Activated T-cell treated with anti-CD3 and anti-CD28 coated beads, Interleukin-2, amount 50 U/mL, for 1 hour (primary cell): Measurements from ENCODE around the gene APOC1.
"Not testable (repeated sequence)": the region's sequence is repeated elsewhere in the genome, so short reads cannot be mapped to it uniquely, and the experiment has no call there.

ENCODE experiments used
- DNase-seq: peaks from one replicate; pipeline ENCODE4 v3.0.0-alpha.2; 2020

Gene APOC1

DNA sequence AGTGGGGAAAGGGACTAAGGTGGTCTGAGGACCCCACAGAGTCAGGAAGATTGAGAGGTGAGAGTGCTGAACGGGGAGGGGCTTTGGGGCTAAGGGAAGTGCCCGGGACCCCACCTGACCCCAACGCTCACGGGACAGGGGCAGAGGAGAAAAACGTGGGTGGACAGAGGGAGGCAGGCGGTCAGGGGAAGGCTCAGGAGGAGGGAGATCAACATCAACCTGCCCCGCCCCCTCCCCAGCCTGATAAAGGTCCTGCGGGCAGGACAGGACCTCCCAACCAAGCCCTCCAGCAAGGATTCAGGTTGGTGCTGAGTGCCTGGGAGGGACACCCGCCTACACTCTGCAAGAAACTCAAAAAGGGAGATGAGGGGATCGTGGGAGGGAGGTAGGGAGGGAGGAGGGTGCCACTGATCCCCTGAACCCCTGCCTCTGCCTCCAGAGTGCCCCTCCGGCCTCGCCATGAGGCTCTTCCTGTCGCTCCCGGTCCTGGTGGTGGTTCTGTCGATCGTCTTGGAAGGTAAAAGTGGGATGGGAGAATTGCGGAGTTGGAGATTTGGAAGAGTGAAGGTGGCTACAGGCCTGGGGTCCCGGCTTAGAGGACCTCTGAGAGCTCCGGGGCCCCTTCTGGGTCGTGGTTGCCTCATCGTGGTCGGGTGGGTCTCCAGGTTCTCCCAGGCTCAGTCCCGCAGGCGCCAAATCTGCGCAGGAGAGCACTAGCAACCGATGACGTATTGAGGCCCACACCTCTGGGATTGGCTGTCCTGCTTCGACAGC, at the start of gene APOC1:
Gene APOC1 (plus strand): TSS at position 176 of the 774 bp plus-strand sequence. CDS start 284 bp downstream, at position 460.
- peak; percentile 76 for DNase-seq

DNA sequence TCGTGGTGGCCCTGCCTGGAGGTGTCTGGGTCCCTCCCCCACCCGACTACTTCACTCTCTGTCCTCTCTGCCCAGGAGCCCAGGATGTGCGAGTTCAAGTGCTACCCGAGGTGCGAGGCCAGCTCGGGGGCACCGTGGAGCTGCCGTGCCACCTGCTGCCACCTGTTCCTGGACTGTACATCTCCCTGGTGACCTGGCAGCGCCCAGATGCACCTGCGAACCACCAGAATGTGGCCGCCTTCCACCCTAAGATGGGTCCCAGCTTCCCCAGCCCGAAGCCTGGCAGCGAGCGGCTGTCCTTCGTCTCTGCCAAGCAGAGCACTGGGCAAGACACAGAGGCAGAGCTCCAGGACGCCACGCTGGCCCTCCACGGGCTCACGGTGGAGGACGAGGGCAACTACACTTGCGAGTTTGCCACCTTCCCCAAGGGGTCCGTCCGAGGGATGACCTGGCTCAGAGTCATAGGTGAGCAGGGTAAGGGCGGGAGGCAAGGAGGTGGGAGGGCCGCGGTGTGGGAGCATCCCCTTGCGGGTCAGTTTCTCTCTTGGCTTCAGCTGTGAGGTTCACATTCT, 49.1 kb upstream of the APOC1 start:
- DNase-seq, result no peak

DNA sequence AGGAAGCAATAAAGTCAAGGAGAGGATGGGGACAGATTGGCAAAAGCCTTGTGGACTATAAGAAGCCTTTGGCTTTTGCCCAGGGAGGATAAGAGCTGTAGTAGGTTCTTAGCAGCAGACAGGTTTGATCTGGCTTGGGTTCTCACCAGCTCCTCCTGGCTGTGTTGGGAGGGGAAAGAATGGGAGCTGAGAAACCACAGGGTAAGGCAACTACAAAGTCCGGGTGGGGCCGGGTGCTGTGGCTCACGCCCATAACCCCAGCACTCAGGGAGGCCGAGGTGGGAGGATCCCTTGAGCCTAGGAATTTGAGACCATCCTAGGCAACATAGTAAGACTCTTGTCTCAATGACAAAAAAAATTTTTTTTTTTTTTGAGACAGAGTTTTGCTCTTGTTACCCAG, 47.7 kb upstream of the APOC1 start:
- DNase-seq, result no peak

DNA sequence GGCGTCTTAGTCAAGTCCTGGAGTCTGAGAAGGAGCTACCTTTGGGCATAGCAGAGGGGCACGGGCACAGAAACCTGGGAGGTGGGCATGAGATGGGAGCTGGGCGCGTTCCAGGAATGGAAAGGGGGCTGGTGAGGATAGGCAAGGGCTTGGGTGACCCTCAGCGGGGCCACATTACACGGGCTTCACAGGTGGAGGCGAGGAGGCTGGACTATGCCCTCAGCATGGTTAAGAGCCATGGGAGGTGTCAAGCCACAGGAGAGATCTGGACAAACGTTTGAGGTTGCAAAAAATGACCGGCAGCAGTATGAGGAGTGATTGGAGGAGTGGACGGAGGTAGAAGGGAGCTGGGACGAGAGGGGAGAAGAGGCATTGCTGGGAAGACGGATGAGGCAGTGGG, 46.8 kb upstream of the APOC1 start:
- no peak for DNase-seq

DNA sequence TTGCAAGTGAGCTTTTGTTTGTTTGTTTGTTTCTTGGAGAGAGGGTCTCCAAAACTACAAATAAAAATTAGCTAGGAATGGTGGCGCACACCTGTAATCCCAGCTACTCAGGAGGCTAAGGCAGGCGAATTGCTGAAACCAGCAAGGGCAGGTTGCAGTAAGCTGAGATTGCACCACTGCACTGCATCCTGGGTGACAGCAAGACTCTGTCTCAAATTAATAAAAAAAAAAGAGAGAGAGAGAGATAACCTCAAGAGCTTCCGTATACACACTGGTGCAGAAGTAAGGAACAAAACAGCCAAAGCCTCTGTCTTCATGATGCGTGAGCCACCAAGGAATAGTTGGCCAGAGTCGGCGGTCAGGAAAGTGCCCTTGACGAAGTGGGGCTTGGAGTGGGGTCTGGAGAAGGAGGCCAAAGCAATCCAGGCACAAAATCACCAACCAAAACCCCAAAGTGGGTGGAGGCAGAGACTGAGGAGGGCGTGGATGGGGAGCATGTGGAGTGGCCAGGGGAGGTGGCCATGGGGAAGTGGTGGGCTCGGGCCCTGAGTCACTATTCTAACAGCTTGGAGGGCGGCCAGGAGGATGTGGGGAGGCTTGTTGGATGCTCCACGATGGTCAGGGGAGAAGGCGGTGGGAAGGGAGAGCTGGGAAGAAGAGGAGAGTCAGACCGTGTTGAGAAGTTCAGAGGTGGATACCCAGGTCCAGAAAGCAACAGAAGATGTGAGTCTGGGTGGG, 44.5 kb upstream of the APOC1 start:
- no peak for DNase-seq

DNA sequence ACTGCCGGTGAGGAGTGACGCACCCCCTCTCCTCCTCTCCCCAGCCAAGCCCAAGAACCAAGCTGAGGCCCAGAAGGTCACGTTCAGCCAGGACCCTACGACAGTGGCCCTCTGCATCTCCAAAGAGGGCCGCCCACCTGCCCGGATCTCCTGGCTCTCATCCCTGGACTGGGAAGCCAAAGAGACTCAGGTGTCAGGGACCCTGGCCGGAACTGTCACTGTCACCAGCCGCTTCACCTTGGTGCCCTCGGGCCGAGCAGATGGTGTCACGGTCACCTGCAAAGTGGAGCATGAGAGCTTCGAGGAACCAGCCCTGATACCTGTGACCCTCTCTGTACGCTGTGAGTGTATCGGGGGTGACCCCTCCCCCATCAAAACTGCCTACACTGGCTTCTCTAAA, 42.6 kb upstream of the APOC1 start:
- DNase-seq, result no peak

DNA sequence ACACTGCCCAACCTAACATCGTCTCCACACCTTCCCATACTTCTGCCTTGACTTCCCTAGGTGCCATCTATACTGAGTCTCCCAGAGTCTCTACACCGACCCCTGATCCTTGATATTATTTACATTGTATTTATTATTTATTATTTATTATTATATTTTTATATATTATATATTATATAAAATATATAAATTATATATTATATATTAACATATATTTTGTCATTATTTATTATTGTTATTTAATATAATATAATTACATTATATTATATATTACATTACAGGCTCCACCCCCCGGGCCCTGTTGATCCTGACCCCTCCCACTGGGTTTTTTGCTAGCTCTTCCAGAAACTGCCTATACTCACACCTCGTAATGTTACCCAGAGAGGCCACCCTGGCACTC, 41.7 kb upstream of the APOC1 start:
- DNase-seq, result no peak

DNA sequence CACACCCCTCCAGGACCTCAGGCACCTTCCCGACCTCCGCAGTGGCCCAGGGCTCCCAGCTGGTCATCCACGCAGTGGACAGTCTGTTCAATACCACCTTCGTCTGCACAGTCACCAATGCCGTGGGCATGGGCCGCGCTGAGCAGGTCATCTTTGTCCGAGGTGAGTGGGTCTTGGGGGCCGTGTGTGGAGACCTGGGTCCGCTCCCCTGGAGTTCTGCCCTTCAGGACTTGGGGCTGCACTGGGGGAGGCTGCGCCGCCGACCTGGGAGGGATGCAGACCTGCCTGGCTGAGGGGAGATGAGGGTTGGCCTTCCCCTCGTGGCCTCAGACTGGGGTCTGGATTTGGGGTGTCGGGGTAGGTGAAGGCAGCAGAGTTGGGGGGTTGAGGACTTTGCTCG, 40.1 kb upstream of the APOC1 start:
- no peak for DNase-seq

DNA sequence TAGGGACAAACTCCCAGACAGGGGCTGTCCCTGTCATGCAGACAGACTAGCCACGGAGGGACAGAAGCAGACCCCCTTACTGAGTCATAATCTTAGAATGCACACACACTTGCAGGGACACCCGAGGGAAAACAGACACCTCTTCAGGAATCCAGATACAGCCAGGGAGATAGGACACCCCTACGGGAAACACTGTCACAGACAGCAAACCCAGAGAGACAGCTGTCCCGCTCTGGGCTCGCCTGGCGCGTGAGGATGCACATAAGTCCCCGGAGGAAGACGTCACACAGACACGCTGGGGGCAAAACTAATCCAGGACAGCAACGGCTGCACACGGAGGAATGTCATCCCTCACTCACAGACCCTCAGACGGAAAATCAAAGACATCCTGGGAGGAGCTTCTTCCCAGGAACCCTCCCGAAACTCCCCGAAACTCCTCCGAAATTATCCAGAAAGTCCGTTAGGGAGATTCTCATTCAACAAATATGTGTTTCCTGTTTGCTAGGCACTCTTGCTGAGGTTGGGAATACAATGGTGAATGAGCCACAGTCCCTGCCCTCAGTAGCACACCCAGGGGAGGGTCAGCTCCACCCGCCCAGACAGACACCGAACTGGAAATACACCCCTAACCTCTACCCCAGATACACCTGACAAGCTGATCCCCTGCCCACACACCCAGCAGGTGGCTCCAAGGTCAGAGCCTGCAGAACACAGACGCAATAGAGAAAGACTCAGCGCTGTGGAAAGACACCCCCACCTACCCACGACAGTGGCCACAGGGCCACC, 38.5 kb upstream of the APOC1 start:
- DNase-seq, result no peak

DNA sequence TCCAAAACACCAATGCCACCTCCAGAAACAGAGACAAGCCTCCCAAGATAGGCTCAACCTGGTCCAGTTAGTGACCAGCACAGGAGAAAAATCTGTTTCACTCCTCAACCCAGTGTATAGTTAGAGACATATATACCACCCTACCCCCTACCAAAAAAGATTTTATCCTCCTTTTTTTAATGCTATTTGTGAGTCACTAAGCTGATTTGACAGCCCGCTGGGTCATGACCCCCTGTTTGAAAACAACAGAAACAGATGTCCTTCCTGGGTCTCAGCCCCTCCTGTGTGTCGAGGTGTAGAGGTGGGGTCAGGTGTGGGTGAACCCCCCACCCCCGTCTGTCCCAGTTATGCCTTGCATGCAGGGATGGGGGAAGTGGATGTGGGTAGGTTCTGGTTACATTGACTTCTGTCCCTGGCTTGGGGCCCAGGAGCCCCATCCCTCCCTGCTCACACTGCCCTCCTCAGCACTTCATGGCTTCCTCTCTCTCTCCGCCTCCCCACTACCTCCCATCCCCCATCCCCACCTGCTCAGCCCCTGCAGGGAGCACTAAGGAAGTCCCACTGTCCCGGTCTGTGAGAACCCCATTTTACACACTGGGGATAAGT, 37.4 kb upstream of the APOC1 start:
- no peak for DNase-seq

DNA sequence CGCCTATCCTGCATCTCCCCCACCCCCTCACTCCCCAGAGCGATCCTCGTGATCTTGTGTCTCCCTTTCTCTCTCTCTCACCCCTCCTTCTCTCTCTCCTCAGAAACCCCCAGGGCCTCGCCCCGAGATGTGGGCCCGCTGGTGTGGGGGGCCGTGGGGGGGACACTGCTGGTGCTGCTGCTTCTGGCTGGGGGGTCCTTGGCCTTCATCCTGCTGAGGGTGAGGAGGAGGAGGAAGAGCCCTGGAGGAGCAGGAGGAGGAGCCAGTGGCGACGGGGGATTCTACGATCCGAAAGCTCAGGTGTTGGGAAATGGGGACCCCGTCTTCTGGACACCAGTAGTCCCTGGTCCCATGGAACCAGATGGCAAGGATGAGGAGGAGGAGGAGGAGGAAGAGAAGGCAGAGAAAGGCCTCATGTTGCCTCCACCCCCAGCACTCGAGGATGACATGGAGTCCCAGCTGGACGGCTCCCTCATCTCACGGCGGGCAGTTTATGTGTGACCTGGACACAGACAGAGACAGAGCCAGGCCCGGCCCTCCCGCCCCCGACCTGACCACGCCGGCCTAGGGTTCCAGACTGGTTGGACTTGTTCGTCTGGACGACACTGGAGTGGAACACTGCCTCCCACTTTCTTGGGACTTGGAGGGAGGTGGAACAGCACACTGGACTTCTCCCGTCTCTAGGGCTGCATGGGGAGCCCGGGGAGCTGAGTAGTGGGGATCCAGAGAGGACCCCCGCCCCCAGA, 36.1 kb upstream of the APOC1 start:
- DNase-seq, result no peak

DNA sequence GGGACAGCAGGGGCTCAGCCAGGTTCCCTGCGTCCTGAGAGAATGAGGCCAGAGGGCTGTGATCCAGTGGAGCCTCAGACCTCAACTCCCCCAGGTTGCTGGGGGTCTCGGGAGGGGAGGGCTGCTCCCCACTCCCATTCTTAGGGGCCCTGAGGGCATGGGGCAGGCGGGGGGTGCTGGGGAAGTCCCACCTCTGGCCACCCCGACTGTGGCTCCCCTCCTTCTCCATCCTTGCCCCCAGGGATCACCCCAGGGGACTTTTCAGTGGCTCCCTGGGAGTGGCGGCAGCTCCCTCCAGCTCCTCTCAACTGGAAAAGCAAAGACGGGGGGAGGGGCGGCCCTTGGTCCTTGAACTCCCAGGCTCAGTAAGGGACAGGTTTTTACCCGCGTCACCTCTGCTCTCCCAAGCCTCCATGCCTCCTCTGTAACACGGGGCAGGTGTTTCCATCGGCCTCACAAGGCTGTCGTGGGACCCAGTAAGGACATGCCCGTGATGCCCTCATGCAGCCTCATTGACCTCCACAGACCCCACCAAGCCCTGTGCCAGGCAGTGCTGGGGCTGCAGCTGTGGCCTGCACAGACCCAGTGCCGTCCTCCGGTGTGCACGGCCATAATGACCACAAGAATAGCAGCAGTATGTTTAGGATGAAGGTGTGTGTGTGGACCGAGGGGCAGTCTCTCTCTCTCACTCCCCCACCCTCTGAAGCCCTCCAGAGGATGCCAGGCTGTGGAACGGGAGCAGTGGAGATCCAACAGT, 34.9 kb upstream of the APOC1 start:
- DNase-seq, result no peak

DNA sequence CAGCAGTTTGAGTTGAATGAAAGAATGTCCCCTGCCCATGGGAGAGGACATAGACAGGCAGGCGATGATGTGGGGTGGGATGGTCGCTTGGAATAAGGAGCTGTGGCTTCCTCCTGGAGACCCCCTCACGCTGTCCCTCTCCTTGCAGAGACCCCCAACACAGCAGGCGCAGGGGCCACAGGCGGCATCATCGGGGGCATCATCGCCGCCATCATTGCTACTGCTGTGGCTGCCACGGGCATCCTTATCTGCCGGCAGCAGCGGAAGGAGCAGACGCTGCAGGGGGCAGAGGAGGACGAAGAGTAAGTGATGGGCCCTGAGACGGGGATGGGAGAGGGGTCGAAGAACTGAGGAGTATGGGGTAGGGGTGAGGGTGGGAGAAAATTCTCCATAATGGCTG, 32.3 kb upstream of the APOC1 start:
- DNase-seq, result no peak

DNA sequence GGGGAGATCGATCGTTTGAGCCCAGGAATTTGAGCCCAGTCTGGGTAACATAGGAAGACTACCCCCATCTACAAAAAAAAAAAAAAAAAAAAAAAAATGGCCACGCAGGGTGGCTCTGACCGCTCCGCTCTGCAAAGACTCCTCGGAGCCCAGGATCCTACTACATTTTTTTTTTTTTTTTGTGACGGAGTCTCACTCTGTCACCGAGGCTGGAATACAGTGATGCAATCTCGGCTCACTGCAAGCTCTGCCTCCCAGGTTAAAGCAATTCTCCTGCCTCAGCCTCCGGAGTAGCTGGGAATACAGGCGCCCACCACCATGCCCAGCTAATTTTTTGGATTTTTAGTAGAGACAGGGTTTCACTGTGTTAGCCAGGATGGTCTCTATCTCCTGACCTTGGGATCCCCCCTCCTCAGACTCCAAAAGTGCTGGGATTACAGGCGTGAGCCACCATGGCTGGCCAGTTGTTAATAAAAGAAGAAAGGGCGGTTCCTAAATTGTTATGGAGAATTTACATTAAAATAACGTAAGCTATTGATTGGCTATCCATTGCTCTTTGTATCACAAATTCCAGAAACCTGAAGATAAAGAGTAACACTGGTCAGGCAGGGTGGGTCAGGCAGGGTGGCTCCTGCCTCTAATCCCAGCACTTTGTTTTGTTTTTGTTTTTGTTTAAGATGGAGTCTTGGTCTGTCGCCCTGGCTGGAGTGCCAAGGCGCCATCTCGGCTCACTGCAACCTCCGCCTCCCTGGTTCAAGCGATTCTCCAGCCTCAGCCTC, 31.6 kb upstream of the APOC1 start:
- DNase-seq, result not testable (repeated sequence)

DNA sequence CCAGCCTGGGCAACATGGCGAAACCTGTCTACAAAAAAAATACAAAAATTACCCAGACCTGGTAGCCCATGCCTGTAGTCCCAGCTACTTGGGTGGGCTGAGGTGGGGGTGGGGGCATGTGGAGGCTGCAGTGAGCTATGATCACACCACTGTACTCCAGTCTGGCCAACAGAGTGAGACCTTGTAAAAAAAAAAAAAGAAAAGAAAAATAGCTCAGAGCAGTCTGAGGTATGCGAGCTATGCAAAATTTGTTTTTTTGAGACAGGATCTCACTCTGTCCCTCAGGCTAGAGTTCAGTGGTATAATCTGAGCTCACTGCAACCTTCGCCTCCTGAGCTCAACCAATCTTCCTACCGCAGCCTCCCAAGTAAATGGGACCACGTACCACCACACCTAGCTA, 30.5 kb upstream of the APOC1 start:
- no peak for DNase-seq

DNA sequence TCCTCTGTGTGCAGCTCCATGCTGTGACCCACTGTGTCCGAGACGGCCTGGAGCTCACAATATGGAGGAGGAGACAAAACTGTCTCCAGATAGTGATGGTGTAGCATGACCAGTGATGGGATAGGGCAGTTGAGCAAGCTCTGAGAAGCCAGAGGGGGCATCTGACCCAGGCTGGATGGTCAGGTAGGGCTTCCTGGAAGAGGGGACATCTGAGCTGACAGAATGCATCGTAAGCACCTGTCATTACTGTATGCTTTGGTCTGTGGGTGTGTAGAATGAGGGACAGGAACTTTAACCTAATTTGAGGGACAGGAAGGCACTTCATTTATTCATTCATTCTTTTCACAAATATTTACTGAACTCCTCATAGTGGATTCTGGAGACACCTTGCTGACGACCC, 29.8 kb upstream of the APOC1 start:
- no peak for DNase-seq

DNA sequence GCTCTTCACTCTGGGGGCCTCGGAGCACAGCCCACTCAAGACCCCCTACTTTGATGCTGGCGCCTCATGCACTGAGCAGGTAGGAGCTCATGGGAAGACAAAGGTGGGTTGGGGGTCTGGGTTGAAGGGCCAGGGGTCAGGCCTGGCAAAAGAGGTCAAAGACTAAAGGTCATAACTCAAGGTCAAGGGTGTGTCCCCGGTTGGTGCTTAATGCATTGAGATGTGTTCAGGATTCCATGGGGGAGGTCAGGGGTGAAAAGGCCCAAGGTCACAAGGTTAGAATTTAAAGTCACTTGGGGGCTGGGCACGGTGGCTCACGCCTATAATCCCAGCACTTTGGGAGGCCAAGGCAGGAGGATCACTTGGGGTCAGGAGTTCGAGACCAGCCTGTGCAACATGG, 28.3 kb upstream of the APOC1 start:
- DNase-seq, result no peak

DNA sequence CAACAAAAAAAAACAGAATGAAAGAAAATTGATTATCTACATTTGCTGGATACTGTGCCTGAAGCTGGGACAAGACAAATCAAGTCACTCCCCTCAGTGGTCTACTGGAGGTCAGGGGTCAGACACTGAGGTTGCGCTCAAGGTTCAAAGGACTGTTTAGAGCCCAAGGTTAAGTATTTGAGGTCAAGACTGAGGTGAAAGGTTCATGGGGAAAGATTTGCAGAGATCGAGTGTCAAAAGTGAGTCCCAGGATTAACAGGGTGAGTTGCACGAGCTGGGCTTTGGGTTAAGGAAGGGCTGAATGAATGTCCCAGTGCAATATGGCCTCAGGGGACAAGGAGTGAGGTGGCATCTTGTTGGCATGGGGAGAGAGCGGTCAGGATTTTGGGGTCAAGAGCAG, 26.8 kb upstream of the APOC1 start:
- DNase-seq, result no peak

DNA sequence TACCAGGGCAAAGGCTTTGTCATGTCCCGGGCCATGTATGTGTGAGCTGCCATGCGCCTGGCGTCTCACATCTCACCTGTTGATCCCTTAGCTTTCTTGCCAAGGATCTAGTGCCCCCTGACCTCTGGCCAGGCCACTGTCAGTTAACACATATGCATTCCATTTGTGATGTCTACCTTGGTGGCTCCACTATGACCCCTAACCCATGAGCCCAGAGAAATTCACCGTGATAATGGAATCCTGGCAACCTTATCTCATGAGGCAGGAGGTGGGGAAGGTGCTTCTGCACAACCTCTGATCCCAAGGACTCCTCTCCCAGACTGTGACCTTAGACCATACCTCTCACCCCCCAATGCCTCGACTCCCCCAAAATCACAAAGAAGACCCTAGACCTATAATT, 26.1 kb upstream of the APOC1 start:
- not testable (repeated sequence) for DNase-seq

DNA sequence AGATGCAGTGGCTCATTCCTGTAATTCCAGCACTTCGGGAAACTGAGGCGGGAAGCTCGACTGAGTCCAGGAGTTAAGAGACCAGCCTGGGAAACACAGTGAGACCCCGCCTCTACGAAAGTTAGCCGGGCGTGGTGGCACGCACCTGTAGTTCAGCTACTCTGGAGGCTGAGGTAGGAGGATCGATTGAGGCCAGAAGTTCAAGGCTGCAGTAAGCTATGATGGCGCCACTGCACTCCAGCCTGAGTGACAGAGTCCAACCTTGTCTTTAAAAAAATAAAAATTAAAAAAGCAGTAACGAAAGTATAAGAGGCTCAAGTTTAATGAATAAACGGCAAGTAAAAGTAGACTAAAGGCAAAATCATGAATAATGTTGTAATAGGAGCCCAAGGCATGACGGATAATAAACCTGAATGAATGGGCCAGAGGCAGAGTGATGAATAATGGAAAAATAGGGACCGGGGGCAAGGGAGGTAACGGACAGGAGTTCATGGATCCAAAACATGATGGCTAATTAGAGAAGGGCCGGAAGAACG, 24.5 kb upstream of the APOC1 start:
- DNase-seq, result no peak
